Measurements from ENCODE around the gene NDUFB11. TPM values are rescaled to one million over a fixed set of nuclear protein-coding genes. Genes with fewer than 3 reads are reported as not detected.

Gene NDUFB11
- polyA plus RNA-seq, 1 experiment, result 46.8 TPM

DNA sequence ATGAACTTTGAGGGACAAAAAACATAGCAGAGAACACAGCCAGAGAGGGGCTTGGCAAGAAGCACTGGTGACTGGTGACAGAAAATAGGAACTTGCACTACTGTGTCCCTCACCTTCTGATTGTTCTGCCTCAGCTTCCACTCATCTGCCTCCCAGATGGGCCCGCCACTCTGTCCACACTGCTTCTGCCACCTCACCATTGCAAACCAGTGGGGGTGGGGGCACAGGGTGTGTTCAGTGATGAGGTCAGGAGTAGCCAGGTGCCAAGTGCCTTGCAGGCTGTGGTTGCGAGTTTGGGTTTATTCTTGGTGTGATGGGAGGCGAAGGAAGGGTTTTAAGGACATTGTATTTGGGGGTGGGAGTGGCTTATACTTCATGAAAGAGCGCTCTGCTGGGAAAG lies 40.0 kb upstream of the NDUFB11 start:
- CTCF ChIA-PET, result no interaction called here

DNA sequence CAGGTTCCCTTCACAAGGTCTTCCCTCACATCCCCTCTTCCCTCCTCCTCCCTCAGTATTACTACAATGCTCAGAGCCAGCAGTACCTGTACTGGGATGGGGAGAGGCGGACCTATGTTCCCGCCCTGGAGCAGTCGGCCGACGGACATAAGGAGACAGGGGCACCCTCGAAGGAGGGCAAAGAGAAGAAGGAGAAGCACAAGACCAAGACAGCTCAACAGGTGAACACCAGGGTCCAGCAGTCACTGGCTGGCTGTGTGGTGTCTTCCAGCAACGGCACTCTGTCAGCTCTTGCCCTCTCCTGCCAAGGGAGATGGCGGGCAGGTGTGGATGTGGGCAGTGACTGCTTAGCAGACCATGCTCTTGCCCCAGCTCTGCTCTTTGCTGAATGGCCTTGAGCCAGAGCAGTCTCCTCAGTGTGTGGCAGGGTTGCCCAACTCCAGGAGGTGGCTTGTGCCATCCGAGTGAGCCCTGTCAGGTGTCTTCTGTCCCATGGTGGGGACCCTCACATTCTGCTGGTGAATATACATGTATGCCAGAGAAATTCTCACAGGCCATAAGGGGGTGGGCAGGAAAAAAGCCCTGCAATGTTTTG lies 37.7 kb upstream of the NDUFB11 start:
- TF ChIP-seq, protein P1, sequence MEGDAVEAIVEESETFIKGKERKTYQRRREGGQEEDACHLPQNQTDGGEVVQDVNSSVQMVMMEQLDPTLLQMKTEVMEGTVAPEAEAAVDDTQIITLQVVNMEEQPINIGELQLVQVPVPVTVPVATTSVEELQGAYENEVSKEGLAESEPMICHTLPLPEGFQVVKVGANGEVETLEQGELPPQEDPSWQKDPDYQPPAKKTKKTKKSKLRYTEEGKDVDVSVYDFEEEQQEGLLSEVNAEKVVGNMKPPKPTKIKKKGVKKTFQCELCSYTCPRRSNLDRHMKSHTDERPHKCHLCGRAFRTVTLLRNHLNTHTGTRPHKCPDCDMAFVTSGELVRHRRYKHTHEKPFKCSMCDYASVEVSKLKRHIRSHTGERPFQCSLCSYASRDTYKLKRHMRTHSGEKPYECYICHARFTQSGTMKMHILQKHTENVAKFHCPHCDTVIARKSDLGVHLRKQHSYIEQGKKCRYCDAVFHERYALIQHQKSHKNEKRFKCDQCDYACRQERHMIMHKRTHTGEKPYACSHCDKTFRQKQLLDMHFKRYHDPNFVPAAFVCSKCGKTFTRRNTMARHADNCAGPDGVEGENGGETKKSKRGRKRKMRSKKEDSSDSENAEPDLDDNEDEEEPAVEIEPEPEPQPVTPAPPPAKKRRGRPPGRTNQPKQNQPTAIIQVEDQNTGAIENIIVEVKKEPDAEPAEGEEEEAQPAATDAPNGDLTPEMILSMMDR (IDR thresholded peaks at IDR 0.05; ENCODE audit: insufficient read depth, low read depth, low read length), result no peak
- Histone ChIP-seq H3K36me3 (ENCODE audit: control insufficient read depth, insufficient read depth, low read length) (peaks cover 13% of the 10 kb centered on the region), H3K27me3 (ENCODE audit: control insufficient read depth, insufficient read depth, low read length) (no peaks in the 10 kb centered on the region), H3K4me3 (ENCODE audit: low read depth, low read length) (no peak overlapping the region)
- CTCF ChIA-PET, result no interaction called here
- POLR2A ChIA-PET, result no interaction called here
- DNase-seq (ENCODE audit: low read depth), result no peak

More for the DNA sequence above, 40.0 kb upstream of the NDUFB11 start:
- POLR2A ChIA-PET, result no interaction called here
- DNase-seq (ENCODE audit: low read depth), result no peak
- Histone ChIP-seq H3K27me3 (ENCODE audit: control insufficient read depth, insufficient read depth, low read length) (no peaks in the 10 kb centered on the region), H3K4me3 (ENCODE audit: low read depth, low read length) (no peak overlapping the region), H3K36me3 (ENCODE audit: control insufficient read depth, insufficient read depth, low read length) (peaks cover 11% of the 10 kb centered on the region)
- TF ChIP-seq, protein P1 (IDR thresholded peaks at IDR 0.05; ENCODE audit: insufficient read depth, low read depth, low read length), result no peak

DNA sequence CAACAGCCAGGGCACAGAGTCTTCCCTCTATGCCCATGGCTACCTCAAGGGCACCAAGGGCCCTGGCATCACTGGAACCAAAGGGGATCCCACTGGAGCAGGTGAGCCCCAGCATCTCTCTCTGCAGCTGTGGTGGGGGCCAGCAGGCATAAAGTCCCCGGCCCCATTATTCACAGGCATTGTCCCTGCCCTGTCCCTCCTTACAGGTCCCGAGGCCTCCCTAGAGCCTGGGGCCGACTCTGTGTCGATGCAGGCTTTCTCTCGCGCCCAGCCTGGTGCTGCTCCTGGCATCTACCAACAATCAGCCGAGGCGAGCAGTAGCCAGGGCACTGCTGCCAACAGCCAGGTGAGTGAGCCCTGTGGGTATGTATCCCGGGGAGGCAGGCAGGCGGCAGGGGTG lies 36.8 kb upstream of the NDUFB11 start:
- Histone ChIP-seq H3K36me3 (ENCODE audit: control insufficient read depth, insufficient read depth, low read length) (peaks cover 15% of the 10 kb centered on the region), H3K4me3 (ENCODE audit: low read depth, low read length) (no peak overlapping the region), H3K27me3 (ENCODE audit: control insufficient read depth, insufficient read depth, low read length) (no peaks in the 10 kb centered on the region)
- CTCF ChIA-PET, result no interaction called here
- POLR2A ChIA-PET, result no interaction called here
- no peak for DNase-seq (ENCODE audit: low read depth)
- TF ChIP-seq, protein P1 (IDR thresholded peaks at IDR 0.05; ENCODE audit: insufficient read depth, low read depth, low read length), result no peak

DNA sequence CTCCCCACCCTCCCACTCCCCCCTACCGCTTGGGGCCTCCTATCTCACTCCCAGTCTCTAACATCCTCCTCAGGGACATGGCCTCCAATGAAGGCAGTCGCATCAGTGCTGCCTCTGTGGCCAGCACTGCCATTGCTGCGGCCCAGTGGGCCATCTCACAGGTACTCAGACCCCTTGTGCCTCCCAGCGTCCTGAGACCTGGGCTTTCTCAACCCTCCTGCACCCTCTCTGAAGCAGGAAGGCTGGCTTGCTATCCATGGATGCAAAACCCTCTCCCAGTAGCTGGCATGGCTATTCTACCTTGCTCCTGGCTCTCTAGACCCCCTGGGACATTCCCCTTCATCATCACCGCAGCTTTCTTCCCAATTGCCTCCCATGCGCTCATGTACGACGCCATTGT lies 35.8 kb upstream of the NDUFB11 start:
- TF ChIP-seq, protein P1 (IDR thresholded peaks at IDR 0.05; ENCODE audit: insufficient read depth, low read depth, low read length), result no peak
- Histone ChIP-seq H3K4me3 (ENCODE audit: low read depth, low read length) (no peak overlapping the region), H3K27me3 (ENCODE audit: control insufficient read depth, insufficient read depth, low read length) (no peaks in the 10 kb centered on the region), H3K36me3 (ENCODE audit: control insufficient read depth, insufficient read depth, low read length) (peaks cover 18% of the 10 kb centered on the region)
- ChIA-PET POLR2A (no interaction called here), CTCF (no interaction called here)
- no peak for DNase-seq (ENCODE audit: low read depth)

DNA sequence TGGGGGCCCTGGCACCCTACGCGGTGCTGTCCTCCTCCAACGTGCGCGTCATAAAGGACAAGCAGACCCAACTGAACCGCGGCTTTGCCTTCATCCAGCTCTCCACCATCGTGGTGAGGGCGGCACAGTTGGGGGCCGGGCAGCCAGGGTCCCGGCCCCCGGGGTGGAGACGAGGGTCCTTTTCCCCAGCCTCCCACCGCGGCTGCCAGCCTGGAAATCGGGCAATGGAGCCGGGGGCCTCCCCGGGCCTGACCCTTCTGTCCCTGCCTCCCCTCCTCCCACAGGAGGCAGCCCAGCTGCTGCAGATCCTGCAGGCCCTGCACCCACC lies 35.4 kb upstream of the NDUFB11 start:
- Histone ChIP-seq H3K36me3 (ENCODE audit: control insufficient read depth, insufficient read depth, low read length) (peaks cover 17% of the 10 kb centered on the region), H3K27me3 (ENCODE audit: control insufficient read depth, insufficient read depth, low read length) (no peaks in the 10 kb centered on the region), H3K4me3 (ENCODE audit: low read depth, low read length) (no peak overlapping the region)
- CTCF ChIA-PET, result no interaction called here
- DNase-seq (ENCODE audit: low read depth), result no peak
- POLR2A ChIA-PET, result no interaction called here
- TF ChIP-seq, protein P1 (IDR thresholded peaks at IDR 0.05; ENCODE audit: insufficient read depth, low read depth, low read length), result no peak

Measured in BJ (cell line).